ENCODE results near the gene TUBG2. TPM values are rescaled to one million over a fixed set of nuclear protein-coding genes. Genes with fewer than 3 reads are reported as not detected.

Gene TUBG2
- total RNA-seq, 1 donor from 2014 or later, result 26.9 TPM

DNA sequence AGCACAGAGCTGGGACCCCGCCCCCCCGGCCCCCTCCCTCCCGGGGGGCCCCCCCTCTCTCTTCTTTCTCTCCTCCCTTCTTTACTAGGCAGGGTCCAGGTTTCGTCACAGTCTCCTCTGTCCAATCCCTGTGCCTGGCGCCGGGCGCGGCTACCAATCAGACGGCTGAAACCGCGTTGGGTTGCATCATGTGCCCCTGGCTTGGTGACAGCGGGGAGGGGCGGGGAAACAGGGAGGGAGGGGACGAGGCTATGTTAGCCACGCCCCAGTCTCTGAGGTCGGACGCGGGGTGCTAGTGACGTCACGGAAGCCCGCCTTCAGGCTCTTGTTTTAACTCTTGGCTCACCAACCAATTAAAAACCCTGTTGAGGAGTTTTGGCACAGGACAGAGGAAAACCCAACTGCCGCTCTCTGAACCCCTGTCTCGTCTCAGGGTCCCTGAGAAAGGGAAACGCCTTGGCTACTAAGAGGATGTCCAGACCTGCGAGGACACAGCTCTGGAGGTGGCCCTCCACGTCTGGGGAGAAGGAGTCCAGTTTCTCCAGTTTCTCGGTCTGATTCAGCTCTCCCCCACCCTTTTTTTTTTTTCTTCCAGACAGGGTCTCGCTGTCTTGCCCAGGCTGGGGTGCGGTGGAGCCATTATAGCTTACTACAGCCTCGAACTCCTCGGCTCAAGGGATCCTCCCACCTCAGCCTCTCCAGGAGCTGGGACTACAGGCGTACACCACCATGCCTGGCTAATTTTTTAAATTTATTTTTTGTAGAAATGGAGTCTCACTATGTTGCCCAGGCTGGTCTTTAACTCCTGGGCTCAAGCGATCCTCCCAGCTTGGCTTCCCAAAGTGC, 18.2 kb downstream of the TUBG2 start:
- peak overlapping the region; percentile 91 for H3K27ac Mint-ChIP-seq
- H3K4me1 Mint-ChIP-seq (ENCODE audit: low read depth), result peaks cover 12% of the 10 kb centered on the region
- TF ChIP-seq, protein P1, sequence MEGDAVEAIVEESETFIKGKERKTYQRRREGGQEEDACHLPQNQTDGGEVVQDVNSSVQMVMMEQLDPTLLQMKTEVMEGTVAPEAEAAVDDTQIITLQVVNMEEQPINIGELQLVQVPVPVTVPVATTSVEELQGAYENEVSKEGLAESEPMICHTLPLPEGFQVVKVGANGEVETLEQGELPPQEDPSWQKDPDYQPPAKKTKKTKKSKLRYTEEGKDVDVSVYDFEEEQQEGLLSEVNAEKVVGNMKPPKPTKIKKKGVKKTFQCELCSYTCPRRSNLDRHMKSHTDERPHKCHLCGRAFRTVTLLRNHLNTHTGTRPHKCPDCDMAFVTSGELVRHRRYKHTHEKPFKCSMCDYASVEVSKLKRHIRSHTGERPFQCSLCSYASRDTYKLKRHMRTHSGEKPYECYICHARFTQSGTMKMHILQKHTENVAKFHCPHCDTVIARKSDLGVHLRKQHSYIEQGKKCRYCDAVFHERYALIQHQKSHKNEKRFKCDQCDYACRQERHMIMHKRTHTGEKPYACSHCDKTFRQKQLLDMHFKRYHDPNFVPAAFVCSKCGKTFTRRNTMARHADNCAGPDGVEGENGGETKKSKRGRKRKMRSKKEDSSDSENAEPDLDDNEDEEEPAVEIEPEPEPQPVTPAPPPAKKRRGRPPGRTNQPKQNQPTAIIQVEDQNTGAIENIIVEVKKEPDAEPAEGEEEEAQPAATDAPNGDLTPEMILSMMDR (IDR thresholded peaks at IDR 0.05; ENCODE audit: unreplicated experiment), result no peak
- peaks cover 4% of the 10 kb centered on the region for H3K36me3 Mint-ChIP-seq (ENCODE audit: insufficient read depth)
- no peaks in the 10 kb centered on the region for H3K9me3 Mint-ChIP-seq (ENCODE audit: low read depth)
- peaks cover 32% of the 10 kb centered on the region for H3K27me3 Mint-ChIP-seq
- H3K4me3 Mint-ChIP-seq (ENCODE audit: low read depth), result peak overlapping the region; percentile 81
- DNase-seq (ENCODE audit: low spot score, unreplicated experiment), result peak; percentile 97

DNA sequence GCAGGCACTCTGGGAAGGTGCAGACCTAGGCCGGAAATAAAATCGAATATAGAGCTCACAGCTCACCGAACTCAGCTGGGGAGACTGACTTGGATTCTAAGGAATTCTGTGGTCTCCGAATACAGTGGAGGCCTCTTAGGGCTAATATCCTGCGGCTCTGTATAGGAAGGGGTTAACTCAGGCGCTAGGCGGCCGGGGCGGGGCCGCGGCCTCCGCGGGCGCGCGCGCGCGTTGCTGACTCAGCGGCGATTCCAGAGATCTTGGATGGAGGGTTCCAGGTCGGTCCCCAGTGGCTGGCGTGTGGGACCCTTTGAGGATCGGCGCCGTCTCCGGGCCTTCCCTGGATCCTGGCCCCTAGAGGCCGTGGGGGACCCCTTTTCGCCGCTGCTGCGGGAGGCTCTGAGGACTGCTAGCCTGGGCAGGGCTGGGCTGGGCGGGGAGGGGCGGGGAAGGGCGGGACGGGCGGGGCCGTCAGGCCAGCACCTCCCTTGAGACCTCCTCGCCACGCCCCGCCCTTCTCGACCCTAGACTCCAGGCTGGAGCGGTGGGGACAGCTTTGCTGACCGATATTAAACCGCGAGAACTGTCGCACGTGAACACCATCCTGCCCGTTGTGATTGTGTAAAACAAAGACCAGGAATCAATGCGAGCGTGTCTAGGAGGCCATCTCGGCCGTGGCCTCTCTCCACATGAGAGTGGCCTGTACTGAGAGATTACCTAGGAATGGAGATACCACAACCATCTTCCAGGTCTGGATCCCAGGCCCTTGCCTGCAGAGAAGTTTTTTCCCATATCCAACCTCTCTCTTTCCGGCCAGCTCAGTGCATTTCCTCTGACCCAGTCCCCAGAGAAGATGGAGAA, 19.1 kb downstream of the TUBG2 start:
- DNase-seq (ENCODE audit: low spot score, unreplicated experiment), result peak; percentile 71
- Mint-ChIP-seq H3K9me3 (ENCODE audit: low read depth) (no peaks in the 10 kb centered on the region), H3K36me3 (ENCODE audit: insufficient read depth) (no peaks in the 10 kb centered on the region), H3K27ac (peak overlapping the region; percentile 96), H3K4me3 (ENCODE audit: low read depth) (peak overlapping the region; percentile 78), H3K27me3 (peaks cover 36% of the 10 kb centered on the region), H3K4me1 (ENCODE audit: low read depth) (peaks cover 16% of the 10 kb centered on the region)
- TF ChIP-seq, protein P1 (IDR thresholded peaks at IDR 0.05; ENCODE audit: unreplicated experiment), result no peak

DNA sequence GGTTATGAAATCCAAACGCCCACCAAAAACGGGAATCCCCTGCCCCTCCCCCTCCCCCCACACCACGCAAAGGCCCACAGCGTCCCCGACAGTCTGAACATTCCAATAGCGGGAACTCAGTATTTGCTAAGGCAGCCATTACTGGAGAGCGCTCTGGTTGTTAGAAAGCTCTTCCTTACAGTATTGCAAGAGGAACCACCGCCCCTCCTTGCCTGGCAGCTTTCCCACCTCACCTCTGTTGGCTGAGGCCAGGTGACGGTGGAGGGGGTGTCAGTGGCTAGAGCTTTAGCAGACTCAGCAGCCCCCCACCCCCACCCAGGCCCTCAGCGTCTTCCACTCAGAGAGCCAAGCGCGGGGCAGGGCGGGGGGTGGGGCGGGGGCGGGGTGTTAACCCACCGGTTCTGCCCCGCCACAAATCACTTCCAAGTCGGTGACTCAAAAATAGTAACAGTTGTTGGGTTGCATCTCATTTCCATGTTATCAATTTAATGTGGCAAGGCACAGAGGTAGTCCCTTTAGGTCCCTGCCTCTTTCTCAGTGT, 19.9 kb downstream of the TUBG2 start:
- H3K9me3 Mint-ChIP-seq (ENCODE audit: low read depth), result no peaks in the 10 kb centered on the region
- peak overlapping the region; percentile 96 for H3K27ac Mint-ChIP-seq
- no peaks in the 10 kb centered on the region for H3K36me3 Mint-ChIP-seq (ENCODE audit: insufficient read depth)
- peaks cover 18% of the 10 kb centered on the region for H3K4me1 Mint-ChIP-seq (ENCODE audit: low read depth)
- peaks cover 44% of the 10 kb centered on the region for H3K27me3 Mint-ChIP-seq
- no peak for DNase-seq (ENCODE audit: low spot score, unreplicated experiment)
- TF ChIP-seq, protein P1 (IDR thresholded peaks at IDR 0.05; ENCODE audit: unreplicated experiment), result no peak
- H3K4me3 Mint-ChIP-seq (ENCODE audit: low read depth), result peak overlapping the region; percentile 78

DNA sequence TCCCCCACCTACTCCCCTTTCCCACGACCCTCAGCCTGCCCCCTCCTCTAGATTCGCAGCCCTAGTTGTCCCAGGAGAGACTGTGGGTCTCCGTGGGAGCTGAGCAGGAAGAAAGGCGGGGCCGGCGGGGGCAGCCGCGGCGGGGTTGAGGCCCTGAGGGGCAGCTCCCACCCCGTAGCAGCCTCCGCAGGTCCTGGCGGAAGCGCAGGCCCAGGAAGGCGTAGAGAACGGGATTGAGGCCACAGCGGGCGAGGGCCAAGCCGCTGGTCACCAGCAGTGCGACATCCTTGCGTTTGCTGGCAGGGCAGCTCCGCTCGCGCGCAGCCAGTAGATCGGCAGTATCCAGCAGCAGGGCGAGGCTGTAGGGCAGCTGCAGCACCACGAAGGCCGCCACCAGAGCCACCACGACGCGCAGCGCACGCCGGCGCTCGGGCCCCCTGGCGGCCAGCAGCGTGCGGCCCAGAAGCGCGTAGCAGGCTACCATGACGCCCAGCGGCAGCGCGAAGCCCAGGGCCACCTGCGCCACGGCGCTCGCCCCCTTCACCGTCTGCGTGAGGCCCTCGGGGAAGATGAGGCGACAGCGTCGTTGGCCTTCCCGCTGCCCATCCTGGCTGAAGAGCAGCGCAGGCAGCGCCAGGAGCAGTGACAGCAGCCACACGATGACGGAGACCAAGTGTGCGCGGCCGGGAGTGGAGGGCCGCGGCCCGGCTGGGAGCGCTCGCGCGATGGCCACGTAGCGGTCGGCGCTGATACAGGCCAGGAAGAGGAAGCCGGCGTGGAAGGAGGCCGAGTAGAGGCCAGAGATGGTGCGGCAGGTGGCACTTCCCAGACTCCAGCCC, 20.6 kb downstream of the TUBG2 start:
- peaks cover 16% of the 10 kb centered on the region for H3K4me1 Mint-ChIP-seq (ENCODE audit: low read depth)
- H3K9me3 Mint-ChIP-seq (ENCODE audit: low read depth), result no peaks in the 10 kb centered on the region
- peak; percentile 74 for DNase-seq (ENCODE audit: low spot score, unreplicated experiment)
- peaks cover 44% of the 10 kb centered on the region for H3K27me3 Mint-ChIP-seq
- TF ChIP-seq, protein P1 (IDR thresholded peaks at IDR 0.05; ENCODE audit: unreplicated experiment), result peak; percentile 94
- H3K36me3 Mint-ChIP-seq (ENCODE audit: insufficient read depth), result peaks cover 2% of the 10 kb centered on the region
- peak overlapping the region; percentile 66 for H3K4me3 Mint-ChIP-seq (ENCODE audit: low read depth)
- peak overlapping the region; percentile 84 for H3K27ac Mint-ChIP-seq
